ENCODE data around the gene PLS3. TPM values are rescaled to one million over a fixed set of nuclear protein-coding genes. Genes with fewer than 3 reads are reported as not detected.
"Not testable (repeated sequence)": the region's sequence is repeated elsewhere in the genome, so short reads cannot be mapped to it uniquely, and the experiment has no call there.

The PLS3 gene
- total RNA-seq, 1 experiment from 2014 or later = 19.6 TPM

DNA sequence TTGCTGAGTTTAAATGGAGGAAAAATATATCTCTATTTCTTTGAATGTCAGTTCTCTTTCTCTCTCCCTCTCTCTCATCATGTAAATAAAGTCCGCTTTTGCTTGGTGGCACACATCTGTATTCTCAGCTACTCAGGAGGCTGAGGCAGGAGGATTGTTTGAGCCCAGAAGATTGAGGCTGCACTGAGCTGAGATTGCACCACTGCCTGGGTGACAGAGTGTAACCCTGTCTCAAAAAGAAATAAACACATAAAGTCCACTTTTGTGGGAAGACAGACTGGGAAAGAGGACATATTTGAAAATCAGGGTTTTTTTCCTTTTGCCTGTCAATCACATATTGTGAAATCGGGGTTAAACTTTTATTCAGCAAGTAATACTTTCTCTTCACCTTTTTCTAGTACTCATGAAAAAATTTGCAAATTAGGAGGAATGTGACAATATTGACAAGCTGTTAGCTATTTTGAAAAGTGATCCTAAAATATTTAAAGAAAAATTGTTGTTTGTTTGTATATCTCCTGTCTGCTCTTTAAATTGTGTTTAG lies 42.6 kb downstream of the PLS3 start:
- no peak for DNase-seq (ENCODE audit: low spot score)

DNA sequence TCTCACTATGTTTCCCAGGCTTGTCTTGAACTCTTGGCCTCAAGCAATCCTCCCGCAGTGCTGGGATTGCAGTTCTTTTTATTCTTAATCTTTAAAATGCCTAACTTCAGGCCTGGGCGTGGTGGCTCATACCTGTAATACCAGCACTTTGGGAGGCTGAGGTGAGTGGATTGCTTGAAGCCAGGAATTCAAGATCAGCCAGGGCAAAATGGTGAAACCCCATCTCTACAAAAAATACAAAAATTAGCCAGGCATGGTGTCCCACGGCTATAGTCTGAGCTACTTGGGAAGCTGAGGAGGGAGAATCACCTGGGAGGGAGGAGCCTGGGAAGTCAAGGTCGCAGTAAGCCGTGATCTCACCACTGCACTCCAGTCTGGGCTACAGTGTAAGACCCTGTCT lies 45.9 kb downstream of the PLS3 start:
- DNase-seq (ENCODE audit: low spot score) = no peak

DNA sequence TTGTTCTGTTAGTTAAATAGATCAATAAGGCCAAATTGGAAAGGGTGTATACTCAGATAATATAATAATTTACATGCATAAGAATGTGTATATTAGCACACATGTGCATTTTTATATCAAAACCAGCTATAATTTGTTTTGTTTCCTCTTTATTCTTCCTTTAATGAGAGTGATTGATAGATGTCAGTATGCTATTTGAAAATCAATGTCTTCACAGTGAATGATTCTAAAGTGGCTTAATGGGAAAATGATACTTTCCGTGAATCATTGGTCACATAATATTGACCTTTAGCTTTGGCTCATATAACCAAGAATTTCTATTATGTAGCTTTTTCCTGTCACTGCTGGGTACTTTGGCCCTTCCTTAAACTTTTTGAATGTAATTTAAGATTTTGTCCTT lies 48.6 kb downstream of the PLS3 start:
- no peak for DNase-seq (ENCODE audit: low spot score)

DNA sequence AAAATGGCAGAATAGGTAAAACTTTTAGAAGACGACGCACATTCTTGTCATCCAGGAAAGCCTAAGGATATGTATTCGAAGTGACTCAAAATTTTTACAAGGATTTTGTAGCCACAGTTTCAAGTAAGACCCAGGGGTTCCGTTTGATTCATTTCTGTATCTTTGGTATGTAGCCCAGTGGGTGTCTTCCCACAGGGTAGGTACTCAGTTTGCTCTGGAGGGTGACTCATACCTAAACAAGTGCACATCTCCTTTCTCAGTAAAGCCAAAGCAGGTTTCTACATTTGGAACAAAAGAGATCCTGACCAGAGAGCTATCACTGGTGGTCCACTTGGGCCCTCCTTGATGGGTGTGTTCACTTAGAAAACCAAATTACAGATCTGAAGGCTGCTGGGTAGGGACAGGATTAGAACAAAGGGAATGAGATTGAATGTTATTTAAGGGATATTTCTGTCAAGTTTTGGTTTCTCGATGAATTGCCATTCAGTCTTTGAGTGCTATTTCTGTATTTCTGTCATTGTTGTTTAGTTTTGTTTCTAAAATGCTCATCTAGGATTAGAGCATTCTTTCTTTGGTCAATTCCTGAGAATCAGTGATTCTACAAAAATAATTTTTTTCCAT lies 56.1 kb downstream of the PLS3 start:
- no peak for DNase-seq (ENCODE audit: low spot score)

DNA sequence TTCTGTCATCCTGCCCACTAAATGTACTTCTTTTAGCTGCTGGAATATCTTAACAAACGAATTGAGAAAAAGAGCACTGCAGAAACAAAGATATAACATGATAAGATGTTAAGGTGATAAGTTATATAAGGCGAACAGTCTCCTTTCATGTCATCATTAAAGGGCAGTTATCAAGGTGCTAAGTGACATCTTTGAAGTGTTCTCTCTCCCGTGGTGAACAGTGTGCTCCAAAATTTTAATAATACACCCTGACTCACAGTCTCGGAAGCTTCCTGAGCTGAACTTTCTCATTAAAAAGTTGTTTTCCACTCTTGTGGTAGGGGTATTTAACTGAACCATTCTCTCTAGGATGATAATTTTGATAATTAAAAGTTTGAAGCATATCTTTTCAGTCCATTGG lies 61.6 kb downstream of the PLS3 start:
- no peak for DNase-seq (ENCODE audit: low spot score)

DNA sequence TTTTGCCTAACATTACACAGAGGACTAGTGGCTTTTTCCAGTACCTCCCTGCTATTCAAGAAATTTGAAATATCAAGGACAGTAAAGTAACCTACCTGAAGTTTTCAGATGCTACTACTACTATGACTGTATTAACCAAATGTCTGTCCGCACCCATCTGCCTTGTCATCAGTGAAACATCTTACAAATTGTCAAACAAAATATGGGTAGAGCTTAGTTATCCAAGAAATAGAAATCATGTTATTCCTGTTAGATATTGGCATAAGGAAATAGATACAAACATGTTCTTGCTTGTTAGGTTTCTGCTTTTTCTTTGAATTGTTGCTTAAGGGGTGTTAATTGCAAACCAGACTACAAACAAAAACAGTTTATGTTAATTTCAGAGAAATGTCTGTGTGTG lies 63.9 kb downstream of the PLS3 start:
- no peak for DNase-seq (ENCODE audit: low spot score)

DNA sequence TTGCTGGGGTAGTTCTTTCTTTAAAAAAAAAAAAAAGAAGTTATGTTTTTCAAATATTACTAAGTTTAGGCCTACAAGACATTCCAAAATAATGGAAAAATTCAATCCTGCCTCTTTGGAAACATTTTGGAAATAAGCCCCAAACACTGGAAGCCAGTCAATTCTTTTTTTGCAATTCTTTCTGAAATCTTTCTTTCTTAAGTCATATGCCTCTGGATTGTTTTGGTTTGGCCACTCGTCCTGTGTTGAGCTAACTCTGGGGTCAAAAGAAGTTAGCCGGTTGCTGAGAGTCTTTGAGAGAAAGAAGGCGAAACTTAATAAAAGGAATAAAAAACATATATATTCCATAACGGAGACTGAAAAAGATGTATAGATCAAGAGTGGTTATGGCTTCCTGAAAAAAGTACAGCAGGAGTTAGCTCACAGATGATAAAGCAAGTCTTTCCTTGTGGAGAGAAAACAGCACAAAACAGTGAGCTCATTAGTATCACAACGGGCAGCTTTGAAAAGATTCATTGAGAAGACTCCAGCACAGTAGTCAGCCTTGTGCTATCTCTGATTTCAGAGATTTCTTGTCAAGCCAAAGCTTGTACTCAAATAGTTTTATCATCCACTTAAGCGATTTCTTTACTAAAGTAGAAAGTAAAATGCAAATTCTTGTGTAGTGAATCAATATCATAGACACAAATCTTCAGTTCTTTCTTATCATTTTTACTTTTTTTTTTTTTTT lies 64.8 kb downstream of the PLS3 start:
- no peak for DNase-seq (ENCODE audit: low spot score)

DNA sequence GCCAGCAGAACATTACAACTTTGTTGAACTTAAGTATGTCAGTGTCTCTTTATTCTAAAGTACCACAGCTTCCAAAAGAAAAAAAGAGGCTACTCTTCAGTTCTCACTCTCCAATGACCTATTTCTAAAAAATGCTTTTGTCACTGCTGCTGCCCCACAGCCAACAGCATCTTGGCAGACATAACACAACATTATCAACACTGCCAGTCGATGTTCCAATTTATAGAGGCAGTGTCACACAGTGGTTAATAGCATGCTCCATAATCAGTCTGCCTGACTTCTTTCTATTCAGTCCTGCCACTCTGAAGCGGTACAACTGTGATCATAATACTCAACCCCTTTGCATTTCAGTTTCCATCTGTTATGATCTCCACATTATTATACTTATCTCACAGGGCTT lies 69.2 kb downstream of the PLS3 start:
- no peak for DNase-seq (ENCODE audit: low spot score)

DNA sequence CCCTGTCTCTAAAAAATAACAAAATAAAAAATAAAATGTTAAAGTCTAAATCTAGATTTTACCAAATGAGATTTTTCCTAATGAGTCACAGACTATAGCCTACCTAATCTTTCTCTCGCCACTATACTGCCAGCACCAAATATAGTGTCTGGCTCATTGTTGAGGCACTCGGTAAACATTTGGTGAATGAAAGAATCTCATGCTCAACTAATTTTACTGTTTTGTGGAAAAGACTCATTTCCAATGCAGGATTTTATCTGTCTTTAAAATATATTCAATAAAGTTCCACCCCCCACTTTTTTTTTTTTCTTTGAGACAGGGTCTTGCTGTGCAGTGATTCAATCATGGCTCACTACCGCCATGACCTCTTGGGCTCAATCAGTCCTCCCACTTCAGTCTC lies 71.5 kb downstream of the PLS3 start:
- no peak for DNase-seq (ENCODE audit: low spot score)

DNA sequence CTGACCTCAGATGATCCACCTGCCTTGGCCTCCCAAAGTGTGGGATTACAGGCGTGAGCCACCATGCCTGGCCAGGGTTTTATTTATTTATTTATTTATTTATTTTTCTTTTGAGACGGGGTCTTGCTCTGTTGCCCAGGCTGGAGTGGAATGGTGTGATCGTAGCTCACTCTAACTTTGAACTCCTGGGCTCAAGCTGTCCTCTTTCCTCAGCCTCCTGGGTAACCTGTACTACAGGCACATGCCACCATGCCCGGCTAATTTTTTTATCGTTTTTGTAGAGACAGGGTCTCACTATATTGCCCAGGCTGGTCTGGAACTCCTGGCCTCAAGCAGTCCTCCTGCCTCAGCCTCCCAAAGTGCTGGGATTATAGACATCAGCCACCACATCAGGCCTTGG lies 72.4 kb downstream of the PLS3 start:
- not testable (repeated sequence) for DNase-seq (ENCODE audit: low spot score)

DNA sequence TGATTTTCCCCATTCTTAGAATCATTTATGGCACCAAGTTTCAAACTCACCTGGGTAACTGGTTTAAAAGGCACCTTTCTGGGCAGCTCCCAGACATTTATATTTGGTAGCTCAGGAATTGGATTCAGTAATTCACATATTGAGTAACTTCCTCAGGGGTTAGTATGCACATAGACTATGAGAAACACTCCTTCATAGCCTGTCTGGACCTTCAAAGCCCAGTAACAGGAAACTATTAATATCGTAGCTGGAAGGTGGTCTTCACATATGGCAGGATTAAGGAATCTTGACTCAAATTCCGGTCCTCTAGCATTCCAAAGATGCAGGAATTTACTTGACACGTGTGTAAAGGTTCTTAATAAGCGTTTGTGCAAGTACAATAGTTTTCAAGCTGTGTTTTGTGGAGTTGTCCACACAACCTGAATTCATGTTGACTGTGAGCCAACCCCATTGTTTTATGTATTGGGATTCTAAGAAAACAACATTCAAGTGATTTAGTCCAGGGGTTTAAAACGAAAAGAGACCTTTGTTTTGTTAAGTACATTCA lies 78.4 kb downstream of the PLS3 start:
- DNase-seq (ENCODE audit: low spot score) = no peak

DNA sequence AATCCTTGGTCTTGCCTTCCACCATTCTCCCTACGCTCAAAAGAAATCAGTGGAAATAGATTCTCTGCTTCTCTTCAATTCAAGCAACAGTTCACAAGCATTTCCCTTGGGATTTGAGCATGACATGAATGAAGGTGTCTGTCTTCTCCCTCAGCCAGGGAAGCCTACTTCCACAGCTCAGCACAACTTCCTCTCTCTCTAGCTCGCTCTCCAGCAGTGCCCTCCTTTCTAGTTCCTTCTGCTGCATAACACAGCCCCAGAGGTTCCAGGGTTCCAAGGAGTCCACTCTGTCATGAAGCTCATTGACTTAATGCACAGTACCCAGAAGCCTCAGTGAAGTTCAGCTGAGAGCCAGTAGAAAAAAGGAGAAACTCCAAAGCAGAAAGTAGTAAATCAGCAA lies 81.3 kb downstream of the PLS3 start:
- no peak for DNase-seq (ENCODE audit: low spot score)

DNA sequence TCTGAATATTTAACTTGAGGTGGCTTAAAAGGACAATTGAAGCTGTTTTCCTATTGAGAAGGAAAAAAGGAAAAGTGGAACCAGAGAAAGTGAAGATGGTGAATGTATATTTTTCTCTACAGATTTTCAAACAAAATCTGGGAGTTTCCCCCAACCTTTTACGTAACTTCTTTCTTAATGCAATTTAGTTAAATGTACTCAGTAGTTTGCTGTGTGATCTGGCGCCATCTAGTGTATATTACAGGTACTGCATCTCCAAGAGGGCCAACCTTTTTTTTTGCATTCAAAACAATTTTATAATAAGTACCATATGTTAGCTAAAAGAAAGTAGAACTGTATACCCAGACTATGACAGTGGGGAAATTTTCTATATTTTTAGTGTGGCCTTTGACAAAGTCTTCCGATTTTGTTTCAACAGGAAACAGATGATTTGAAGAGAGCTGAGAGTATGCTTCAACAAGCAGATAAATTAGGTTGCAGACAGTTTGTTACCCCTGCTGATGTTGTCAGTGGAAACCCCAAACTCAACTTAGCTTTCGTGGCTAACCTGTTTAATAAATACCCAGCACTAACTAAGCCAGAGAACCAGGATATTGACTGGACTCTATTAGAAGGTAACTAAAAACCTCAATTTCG lies 82.0 kb downstream of the PLS3 start:
- peak; percentile 68 for DNase-seq (ENCODE audit: low spot score)

DNA sequence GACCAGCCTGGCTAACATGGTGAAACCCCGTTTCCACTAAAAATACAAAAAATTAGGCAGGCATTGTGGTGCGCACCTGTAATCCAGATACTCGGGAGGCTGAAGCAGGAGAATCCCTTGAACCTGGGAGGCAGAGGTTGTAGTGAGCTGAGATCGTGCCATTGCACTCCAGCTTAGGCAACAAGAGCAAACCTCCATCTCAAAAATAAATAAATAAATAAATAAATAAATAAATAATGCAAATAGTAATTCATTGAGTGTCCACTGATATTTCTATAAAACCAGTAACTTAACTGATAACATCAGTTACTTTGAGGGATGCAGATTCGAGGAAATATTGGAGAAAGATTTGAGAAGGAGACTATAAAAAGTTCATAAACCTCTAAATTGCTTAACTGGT lies 83.4 kb downstream of the PLS3 start:
- not testable (repeated sequence) for DNase-seq (ENCODE audit: low spot score)

DNA sequence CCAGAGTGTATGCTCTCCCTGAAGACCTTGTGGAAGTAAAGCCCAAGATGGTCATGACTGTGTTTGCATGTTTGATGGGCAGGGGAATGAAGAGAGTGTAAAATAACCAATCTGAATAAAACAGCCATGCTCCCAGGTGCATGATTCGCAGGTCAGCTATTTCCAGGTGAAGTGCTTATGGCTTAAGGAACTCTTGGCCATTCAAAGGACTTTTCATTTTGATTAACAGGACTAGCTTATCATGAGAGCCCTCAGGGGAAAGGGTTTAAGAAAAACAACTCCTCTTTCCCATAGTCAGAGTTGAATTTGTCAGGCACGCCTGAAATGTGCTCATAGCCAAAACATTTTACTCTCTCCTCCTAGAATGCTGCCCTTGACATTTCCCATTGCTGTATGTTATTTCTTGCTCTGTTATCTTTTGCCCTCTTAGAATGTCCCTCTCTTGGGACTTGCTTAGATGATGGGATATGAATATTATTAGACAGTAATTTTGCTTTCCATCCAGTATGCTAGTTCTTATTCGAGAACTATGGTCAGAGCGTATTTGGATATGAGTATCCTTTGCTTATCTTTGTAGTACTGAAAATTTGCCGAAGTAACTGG lies 88.6 kb downstream of the PLS3 start:
- DNase-seq (ENCODE audit: low spot score) = no peak

DNA sequence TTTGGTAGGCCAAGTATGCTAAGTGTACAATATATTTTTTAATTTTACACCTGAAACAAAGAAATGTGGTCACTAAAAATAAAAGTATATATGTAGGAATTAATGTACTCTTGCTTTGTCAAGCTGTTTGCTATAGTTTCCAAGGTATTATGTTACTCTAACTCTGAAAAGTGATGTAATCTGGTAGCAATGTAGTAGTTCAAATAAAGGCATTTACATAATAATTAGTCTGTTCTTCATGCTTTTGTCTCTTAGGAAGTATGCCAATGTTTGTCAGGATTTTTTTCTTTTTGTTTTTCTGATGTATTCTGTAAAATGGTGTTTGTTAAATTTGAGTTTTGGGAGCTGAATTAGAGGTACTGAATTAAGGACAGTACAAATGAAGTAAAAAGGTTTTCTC lies 89.5 kb downstream of the PLS3 start:
- DNase-seq (ENCODE audit: low spot score) = no peak

DNA sequence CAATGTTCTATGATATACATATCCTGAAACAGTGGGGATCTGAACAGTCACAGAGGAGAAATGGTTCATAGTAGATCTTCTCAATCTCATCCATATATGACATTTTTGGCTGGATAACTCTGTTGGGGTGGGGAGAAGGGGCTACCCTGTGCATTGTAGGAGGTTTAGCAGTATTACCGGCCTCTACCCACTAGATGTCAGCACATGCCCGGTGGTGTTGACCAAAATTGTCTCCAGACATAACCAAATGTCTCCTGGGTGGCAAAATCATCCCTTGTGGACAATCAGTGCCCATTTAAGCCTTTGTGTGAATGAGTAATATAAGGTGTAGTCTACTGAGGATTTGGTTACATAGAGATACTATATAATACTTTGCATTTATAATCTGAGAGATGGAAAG lies 89.9 kb downstream of the PLS3 start:
- DNase-seq (ENCODE audit: low spot score) = peak; percentile 71

DNA sequence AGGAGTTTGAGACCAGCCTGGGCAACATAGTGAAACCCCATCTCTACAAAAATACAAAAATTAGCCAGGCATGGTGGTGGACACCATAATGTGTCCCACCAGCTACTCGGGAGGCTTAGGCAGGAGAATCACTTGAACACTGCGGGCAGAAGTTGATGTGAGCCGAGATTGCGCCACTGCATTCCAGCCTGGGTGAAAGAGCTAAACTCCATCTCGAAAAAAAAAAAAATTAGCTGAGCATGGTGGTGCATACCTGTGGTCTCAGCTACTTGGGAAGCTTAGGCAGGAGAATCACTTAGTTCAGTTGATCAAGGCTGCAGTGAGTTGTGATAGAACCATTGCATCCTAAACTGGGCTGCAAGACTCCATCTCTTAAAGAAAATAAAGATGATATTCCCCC lies 91.2 kb downstream of the PLS3 start:
- DNase-seq (ENCODE audit: low spot score) = no peak

DNA sequence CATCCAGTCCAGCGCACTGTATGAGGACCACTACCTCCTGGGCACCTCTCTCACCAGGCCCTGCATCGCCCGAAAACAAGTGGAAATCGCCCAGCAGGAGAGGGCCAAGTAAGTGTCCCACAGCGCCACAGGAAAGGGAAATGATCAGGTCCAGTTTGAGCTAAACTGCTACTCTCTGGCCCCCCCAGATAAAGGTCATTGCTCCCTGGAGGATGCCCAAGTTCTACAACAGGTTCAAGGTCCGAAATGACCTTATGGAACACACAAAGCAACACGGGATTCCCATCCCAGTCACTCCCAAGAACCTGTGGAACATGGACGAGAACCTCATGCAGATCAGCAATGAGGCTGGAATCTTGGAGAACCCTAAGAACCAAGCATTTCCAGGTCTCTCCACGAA lies 104.1 kb downstream of the PLS3 start:
- no peak for DNase-seq (ENCODE audit: low spot score)

DNA sequence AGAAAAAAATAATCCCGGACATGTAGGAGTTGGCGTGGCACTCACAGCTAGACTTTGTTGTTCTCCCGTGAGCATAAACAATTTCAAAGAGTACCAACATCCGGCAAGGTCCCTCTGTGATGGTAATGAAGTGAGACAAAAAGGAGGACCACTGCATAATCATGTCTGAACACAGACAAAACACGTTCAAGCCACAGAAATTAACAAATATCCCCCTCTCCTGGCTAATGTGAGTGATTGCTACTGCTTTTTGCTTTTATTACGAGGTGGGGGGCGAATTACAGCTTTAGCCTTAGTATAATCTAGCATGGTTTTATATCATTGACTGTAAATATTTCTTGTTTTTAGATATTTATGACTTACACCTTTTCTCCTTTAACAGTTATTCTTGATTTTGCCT lies 118.5 kb downstream of the PLS3 start:
- DNase-seq (ENCODE audit: low spot score) = peak; percentile 43

DNA sequence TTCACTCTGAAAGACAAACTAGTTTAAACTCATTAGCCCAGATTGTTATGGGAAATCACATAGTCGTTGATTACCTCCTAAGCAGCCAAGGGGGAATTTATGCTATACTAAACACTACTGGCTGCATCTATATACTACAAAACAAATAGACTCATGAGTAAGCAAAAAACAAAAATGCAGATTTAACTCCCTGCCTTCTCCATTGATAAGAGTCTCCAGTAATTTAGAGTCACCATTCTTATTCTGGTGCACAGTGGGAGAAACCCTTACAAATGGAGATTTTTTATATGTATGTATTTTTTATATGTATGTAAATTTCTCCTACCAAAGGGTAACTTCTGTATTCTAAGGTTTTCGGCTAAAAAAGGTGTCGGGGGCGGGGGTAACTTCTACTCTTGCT lies 126.6 kb downstream of the PLS3 start:
- no peak for DNase-seq (ENCODE audit: low spot score)

DNA sequence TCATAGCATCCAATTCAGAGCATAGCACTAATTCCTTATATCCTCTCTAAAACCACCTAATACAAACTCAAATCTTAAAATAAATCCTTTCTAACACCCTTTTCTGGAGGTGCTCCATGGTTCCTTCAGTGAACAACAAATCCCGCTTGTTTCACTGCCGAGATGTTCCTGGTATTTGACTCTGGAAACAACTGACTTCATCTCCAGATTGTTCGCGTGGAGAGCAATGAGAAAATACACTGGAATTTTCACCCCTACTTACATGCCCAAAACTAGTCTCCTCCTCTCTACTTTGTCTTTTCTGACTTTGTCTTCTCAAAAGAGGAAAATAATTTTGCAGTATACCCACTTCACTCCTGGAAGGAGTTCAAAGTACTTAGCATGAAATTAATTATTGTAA lies 129.0 kb downstream of the PLS3 start:
- no peak for DNase-seq (ENCODE audit: low spot score)
